SH-SY5Y (cell line): ENCODE measurements around the gene SLC35F1.

Experiments used
- GATA2 ChIP-seq: IDR thresholded peaks from 2 replicates; pipeline ENCODE4 v1.6.1; 2011; ENCODE audit warnings: mild to moderate bottlenecking, low read depth, low read length
- GATA3 ChIP-seq: IDR thresholded peaks from 2 replicates; pipeline ENCODE4 v1.6.1; 2011; ENCODE audit warnings: low read depth, mild to moderate bottlenecking, low read length, moderate library complexity

DNA sequence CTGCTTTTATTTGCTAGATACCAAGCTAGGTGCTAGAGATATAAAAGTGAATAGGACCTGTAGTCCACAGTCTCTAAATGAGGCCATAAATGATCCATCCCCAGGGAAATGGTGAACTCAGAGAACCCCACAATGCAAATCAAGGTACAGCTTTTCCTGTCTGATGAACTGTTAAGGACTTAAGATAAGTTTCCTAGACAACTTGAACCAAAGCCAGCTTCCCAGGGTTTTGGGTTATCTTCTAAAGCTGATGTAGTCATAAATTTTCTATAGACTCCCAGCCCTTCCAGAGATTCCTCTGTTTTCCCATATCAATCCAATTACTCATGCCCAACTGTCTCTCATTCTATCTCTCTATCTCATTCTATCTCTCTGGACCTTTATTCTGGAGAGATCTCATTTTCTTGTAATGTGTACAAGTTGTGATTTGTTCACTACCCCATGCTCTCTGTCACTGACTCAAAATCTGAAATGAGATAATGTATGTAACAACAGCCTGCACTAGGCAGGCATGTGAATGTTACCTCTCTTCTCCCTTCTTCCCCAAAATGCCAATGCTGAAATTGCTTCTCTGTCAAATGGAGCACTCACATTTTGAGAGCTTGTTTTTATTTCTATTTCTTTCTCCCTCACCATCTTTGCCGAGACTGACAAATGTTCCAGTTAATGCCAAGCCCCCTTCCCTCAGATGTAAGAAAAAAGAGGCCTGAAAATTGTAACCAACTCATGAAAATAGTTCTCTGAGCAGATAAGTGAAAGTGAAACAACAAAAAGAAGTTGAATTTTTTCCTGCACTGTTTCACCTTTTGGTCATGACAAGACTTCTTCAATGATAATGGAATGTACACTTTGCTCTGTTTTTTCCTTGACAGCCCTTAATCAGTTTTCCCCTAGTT, 279.9 kb downstream of the SLC35F1 start:
- TF ChIP-seq GATA2 (no peak), GATA3 (no peak)
